DMS79 treated with DMSO at 0.1 percent for 48 hours (cell line): ENCODE data around the gene IGFBPL1.
"Not testable (repeated sequence)": the region's sequence is repeated elsewhere in the genome, so short reads cannot be mapped to it uniquely, and the experiment has no call there.

Experiments
- DNase-seq: peaks from one replicate; lab custom pipeline; 2025; lab: John Stamatoyannopoulos, UW

IGFBPL1 gene

GRCh38 chr9:38399191-38399590 lies 25.1 kb downstream of the IGFBPL1 start:
- not testable (repeated sequence) for DNase-seq

- no peak for DNase-seq
Measured at GRCh38 chr9:38396371-38396671, 27.9 kb downstream of the IGFBPL1 start.

- no peak for DNase-seq
Measured at GRCh38 chr9:38395653-38396370, 28.4 kb downstream of the IGFBPL1 start.

- DNase-seq, result no peak
Measured at GRCh38 chr9:38394416-38394815, 29.8 kb downstream of the IGFBPL1 start.

DNA sequence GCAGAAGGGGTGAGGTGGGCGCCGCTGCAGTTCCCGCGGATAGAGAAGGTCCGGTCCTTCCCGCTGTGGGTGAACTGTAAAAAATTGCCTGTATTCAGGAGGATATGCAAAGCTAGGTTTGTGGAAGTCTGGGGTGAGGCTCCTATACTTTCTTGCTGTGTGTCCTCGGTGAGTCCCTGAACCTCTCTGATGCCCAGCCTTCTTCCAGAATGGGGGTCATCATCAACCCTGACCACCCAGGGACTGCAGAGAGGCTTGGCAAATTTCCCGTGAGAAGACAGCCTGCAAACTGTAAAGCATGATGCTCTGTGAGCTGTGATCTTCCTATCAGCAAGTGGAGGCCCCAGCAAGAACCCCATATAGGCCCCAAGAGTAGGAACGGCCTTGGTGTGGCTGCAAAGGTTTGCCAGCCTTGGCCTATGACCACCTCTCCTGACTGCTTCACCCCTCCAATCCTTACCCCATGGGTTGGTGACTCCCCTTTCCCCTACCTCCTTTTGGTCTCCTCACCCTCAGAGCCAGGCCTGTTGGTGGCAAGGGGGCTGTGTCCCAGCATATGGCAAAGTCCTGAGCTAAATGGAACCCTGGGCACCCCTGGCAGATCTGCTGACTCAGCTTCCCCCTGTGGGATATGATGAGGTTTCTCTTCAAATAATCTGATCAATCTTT lies 31.0 kb downstream of the IGFBPL1 start:
- no peak for DNase-seq

- DNase-seq, result peak; percentile 65
Measured at GRCh38 chr9:38392235-38393127, 31.8 kb downstream of the IGFBPL1 start, which contains the start of gene ALDH1B1. Gene ALDH1B1 (plus strand): TSS chr9:38392702. CDS start chr9:38395749, 3,047 bp downstream.

DNA sequence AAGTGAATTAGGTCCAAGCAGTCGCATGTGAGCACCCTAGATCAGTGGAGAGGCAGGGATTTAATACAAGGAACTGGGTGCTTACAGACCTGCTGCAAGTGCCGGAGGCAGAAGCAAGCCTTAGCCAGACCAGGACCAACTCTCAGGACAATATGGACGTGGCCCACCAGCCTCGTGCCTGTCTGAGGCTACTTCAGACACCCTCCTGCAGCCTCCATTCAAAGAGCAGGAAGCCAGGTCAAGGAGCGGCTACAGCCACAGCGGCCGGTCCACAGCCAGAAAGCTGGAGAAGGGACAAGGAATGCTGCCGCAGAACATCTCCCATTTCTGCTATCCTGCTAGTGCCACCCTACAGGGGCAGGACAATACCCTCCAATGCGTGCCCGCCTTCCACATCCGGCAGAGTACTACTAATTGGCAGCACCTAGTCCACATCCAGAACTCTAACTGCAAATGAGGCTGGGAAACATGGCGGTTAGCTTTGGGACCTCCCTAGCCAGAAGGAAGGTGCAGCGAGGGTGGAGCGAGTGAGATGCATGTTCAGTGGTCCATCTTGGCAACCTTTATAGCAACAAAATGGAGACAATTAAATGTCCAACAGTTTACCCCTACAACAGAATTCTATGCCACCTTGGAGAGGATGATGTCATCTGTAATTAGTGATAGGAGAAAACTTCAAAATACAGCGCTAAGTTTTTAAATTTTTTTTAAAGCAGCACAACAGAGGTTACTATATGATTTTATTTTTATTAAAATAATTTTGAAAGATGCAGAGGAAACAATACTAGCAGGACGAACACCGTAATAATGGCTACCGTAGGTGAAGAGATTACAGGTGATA lies 32.8 kb downstream of the IGFBPL1 start:
- no peak for DNase-seq

GRCh38 chr9:38390851-38391250 lies 33.4 kb downstream of the IGFBPL1 start:
- no peak for DNase-seq

GRCh38 chr9:38390442-38390841 lies 33.8 kb downstream of the IGFBPL1 start:
- DNase-seq, result no peak

DNA sequence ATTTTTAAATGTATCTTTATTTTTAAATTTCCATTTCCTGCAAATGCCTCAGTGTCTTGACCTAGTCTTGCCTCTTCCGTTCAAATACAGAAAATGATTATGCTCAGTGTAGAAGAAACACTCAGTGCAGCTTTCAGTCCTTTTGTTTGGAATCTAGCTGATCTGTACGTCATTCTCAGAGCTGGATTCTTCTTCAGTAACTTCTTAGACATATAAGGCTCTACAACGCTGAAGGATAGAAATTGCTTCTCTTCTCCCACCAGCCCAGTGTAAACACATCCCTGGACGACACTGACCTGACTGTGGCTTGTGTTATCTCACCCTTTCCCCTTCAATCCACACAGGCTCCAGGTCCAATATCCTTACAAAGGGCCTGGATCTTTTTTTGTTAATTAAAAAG lies 34.9 kb downstream of the IGFBPL1 start:
- no peak for DNase-seq

GRCh38 chr9:38388283-38389223 lies 35.7 kb downstream of the IGFBPL1 start:
- DNase-seq, result no peak

DNA sequence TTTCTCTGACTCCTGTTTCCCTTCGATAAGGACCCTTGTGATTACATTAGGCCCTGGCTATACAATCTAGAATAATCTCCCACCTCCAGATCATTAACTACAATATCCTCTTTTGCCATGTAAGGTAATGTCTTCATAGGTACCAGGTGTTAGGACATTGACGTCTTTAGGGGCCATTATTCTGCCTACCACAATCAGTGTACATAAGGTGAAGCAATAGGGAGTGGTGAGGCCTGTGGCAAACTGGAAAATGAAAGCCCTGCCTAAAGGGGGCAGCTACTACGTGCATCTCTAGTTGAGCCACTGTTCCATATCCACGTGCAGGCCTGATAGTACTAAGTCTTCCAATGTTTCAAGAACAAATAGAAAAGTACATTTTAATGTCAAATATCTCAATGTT lies 36.5 kb downstream of the IGFBPL1 start:
- no peak for DNase-seq

GRCh38 chr9:38387066-38387465 lies 37.2 kb downstream of the IGFBPL1 start:
- DNase-seq, result no peak

- no peak for DNase-seq
Measured at GRCh38 chr9:38386319-38386895, 37.8 kb downstream of the IGFBPL1 start.

DNA sequence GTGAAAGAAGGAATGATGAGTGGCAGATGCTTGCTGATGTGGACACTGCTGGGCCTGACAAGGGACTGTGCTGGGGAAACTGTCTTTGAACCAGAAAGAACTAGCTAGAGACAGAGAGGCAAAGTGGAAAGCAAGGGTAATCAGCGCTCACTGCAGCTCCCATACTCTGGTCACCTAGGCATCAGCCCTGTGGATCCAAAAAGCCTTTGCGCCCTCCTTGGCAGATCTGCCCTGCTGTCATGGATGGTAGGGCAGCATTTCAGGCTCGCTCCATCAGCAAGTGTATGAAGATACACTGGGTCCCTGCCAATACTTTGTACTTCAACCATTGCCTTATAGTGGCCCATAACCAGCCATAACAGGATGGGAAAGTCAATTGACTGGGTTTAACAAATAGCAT lies 38.4 kb downstream of the IGFBPL1 start:
- no peak for DNase-seq

- DNase-seq, result no peak
Measured at GRCh38 chr9:38384990-38385848, 39.0 kb downstream of the IGFBPL1 start.

DNA sequence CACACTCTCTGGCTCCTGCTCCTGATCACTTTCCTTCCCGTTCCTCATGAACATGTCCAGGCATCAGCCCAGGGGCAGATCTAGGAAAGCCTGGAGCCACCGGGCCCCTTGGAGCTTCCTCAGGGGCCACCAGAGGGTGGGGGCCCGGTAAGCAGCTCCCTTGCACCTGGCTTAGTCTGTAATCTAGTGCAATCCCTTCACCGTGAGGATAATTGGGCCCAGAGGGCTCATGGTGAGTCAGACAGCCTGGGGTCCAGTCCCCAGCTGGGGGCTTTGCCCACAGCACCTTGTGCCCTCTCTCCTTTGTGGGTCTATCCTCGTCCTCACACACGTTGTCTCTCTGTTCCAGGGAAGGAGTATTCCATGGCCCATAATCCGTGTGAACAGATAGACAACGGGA lies 42.1 kb downstream of the IGFBPL1 start:
- DNase-seq, result no peak

DNA sequence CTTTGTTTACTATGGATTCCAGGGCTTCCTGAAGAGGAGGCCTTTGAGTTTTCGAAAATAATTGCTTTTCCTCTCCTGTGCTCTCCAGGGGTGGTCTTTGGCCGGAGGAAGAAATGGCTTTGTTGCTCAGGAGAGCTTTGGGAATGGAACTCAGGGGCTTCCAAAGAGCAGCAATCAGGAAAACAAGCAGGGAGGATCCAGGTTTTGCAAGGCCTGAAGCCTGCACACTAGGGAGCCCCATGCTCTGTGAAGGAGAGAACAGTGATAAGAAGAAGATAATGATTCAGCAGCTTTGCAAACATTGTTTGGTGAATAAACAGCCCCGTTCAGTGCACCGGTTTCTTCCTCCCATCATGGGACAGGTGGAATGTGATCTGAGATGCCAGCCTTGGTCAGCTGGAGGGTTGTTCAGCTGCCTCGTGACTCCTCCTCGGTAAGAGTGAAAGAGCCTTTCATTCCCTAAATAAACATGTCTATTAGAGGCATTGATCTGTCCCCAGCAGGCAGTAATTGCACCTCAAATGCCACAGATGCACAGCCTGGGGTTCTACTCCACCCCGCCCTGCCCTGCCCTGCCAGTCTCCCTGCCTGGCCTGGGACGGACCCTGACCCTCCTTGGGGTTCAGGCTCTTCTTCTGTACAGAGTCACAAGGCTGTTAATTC lies 43.3 kb downstream of the IGFBPL1 start:
- DNase-seq, result peak; percentile 50
